Measurements from ENCODE around the gene KRTAP1-5.
"Not testable (repeated sequence)": the region's sequence is repeated elsewhere in the genome, so short reads cannot be mapped to it uniquely, and the experiment has no call there.

KRTAP1-5 gene

GRCh38 chr17:41049110-41049509, 22.1 kb upstream of the KRTAP1-5 start:
- Histone ChIP-seq H3K9me3 (ENCODE audit: control insufficient read depth in 5 of 5, low read length in 5 of 5) (no peaks in the 10 kb centered on the region), H3K4me1 (ENCODE audit: control insufficient read depth in 5 of 5, insufficient read depth in 5 of 5, low read length in 5 of 5) (no peaks in the 10 kb centered on the region), H3K4me3 (ENCODE audit: low read depth in 1 of 5, low read length in 5 of 5) (no peak overlapping the region), H3K27me3 (ENCODE audit: control insufficient read depth in 5 of 5, insufficient read depth in 4 of 5, low read length in 5 of 5) (peaks cover 0 to 10% (median 3%) of the 10 kb centered on the region in 5 donors), H3K27ac (ENCODE audit: low read depth, low read length) (no peak overlapping the region), H3K36me3 (ENCODE audit: control insufficient read depth in 5 of 5, insufficient read depth in 5 of 5, low read length in 5 of 5) (no peaks in the 10 kb centered on the region), H3K9ac (ENCODE audit: low read length in 5 of 5) (no peak overlapping the region)

GRCh38 chr17:41048441-41048840, 21.4 kb upstream of the KRTAP1-5 start:
- H3K27ac ChIP-seq (ENCODE audit: low read depth, low read length): no peak overlapping the region

GRCh38 chr17:41046735-41047465, 19.9 kb upstream of the KRTAP1-5 start, which contains the start of gene KRTAP2-1:
Gene KRTAP2-1 (minus strand): TSS chr17:41047316. CDS start chr17:41047267, 49 bp downstream.
- H3K36me3 ChIP-seq (ENCODE audit: control insufficient read depth in 5 of 5, insufficient read depth in 5 of 5, low read length in 5 of 5); H3K4me3 ChIP-seq (ENCODE audit: low read depth in 1 of 5, low read length in 5 of 5); H3K27me3 ChIP-seq (ENCODE audit: control insufficient read depth in 5 of 5, insufficient read depth in 4 of 5, low read length in 5 of 5); H3K27ac ChIP-seq (ENCODE audit: low read depth, low read length); H3K9ac ChIP-seq (ENCODE audit: low read length in 5 of 5); H3K4me1 ChIP-seq (ENCODE audit: control insufficient read depth in 5 of 5, insufficient read depth in 5 of 5, low read length in 5 of 5); H3K9me3 ChIP-seq (ENCODE audit: control insufficient read depth in 5 of 5, low read length in 5 of 5): not testable (repeated sequence)

More at GRCh38 chr17:41048441-41048840, 21.4 kb upstream of the KRTAP1-5 start:
- H3K27me3 ChIP-seq (ENCODE audit: control insufficient read depth in 5 of 5, insufficient read depth in 4 of 5, low read length in 5 of 5): peaks cover 0 to 10% (median 3%) of the 10 kb centered on the region in 5 donors
- H3K9ac ChIP-seq (ENCODE audit: low read length in 5 of 5): no peak overlapping the region
- no peak overlapping the region for H3K4me3 ChIP-seq (ENCODE audit: low read depth in 1 of 5, low read length in 5 of 5)
- no peaks in the 10 kb centered on the region for H3K4me1 ChIP-seq (ENCODE audit: control insufficient read depth in 5 of 5, insufficient read depth in 5 of 5, low read length in 5 of 5)
- peaks cover 0 to under 1% (median 0%) of the 10 kb centered on the region in 5 donors for H3K9me3 ChIP-seq (ENCODE audit: control insufficient read depth in 5 of 5, low read length in 5 of 5)
- no peaks in the 10 kb centered on the region for H3K36me3 ChIP-seq (ENCODE audit: control insufficient read depth in 5 of 5, insufficient read depth in 5 of 5, low read length in 5 of 5)

- Histone ChIP-seq H3K4me1 (ENCODE audit: control insufficient read depth in 5 of 5, insufficient read depth in 5 of 5, low read length in 5 of 5) (no peaks in the 10 kb centered on the region), H3K27me3 (ENCODE audit: control insufficient read depth in 5 of 5, insufficient read depth in 4 of 5, low read length in 5 of 5) (peaks cover 0 to 5% (median 0%) of the 10 kb centered on the region in 5 donors), H3K36me3 (ENCODE audit: control insufficient read depth in 5 of 5, insufficient read depth in 5 of 5, low read length in 5 of 5) (no peaks in the 10 kb centered on the region), H3K27ac (ENCODE audit: low read depth, low read length) (no peak overlapping the region), H3K9ac (ENCODE audit: low read length in 5 of 5) (no peak overlapping the region), H3K4me3 (ENCODE audit: low read depth in 1 of 5, low read length in 5 of 5) (no peak overlapping the region), H3K9me3 (ENCODE audit: control insufficient read depth in 5 of 5, low read length in 5 of 5) (peaks cover 0 to 2% (median 0%) of the 10 kb centered on the region in 5 donors)
Measured at GRCh38 chr17:41042953-41043352, 15.9 kb upstream of the KRTAP1-5 start.

- H3K4me1 ChIP-seq (ENCODE audit: control insufficient read depth in 5 of 5, insufficient read depth in 5 of 5, low read length in 5 of 5); H3K9me3 ChIP-seq (ENCODE audit: control insufficient read depth in 5 of 5, low read length in 5 of 5); H3K27ac ChIP-seq (ENCODE audit: low read depth, low read length); H3K4me3 ChIP-seq (ENCODE audit: low read depth in 1 of 5, low read length in 5 of 5); H3K36me3 ChIP-seq (ENCODE audit: control insufficient read depth in 5 of 5, insufficient read depth in 5 of 5, low read length in 5 of 5); H3K27me3 ChIP-seq (ENCODE audit: control insufficient read depth in 5 of 5, insufficient read depth in 4 of 5, low read length in 5 of 5); H3K9ac ChIP-seq (ENCODE audit: low read length in 5 of 5): not testable (repeated sequence)
Measured at GRCh38 chr17:41040783-41041571, 14.0 kb upstream of the KRTAP1-5 start, which contains the start of gene KRTAP1-1. Gene KRTAP1-1 (minus strand): TSS chr17:41041450. CDS start chr17:41041397, 53 bp downstream.

- Histone ChIP-seq H3K4me1 (ENCODE audit: control insufficient read depth in 5 of 5, insufficient read depth in 5 of 5, low read length in 5 of 5) (no peaks in the 10 kb centered on the region), H3K36me3 (ENCODE audit: control insufficient read depth in 5 of 5, insufficient read depth in 5 of 5, low read length in 5 of 5) (no peaks in the 10 kb centered on the region), H3K9ac (ENCODE audit: low read length in 5 of 5) (no peak overlapping the region), H3K27me3 (ENCODE audit: control insufficient read depth in 5 of 5, insufficient read depth in 4 of 5, low read length in 5 of 5) (peaks cover 0 to 3% (median 0%) of the 10 kb centered on the region in 5 donors), H3K27ac (ENCODE audit: low read depth, low read length) (no peak overlapping the region), H3K9me3 (ENCODE audit: control insufficient read depth in 5 of 5, low read length in 5 of 5) (no peaks in the 10 kb centered on the region), H3K4me3 (ENCODE audit: low read depth in 1 of 5, low read length in 5 of 5) (no peak overlapping the region)
Measured at GRCh38 chr17:41037853-41038350, 10.9 kb upstream of the KRTAP1-5 start.

GRCh38 chr17:41034346-41034935, 7.4 kb upstream of the KRTAP1-5 start, which contains the start of gene KRTAP1-3:
Gene KRTAP1-3 (minus strand): TSS chr17:41034874. CDS start chr17:41034821, 53 bp downstream.
- H3K36me3 ChIP-seq (ENCODE audit: control insufficient read depth in 5 of 5, insufficient read depth in 5 of 5, low read length in 5 of 5); H3K9ac ChIP-seq (ENCODE audit: low read length in 5 of 5); H3K4me3 ChIP-seq (ENCODE audit: low read depth in 1 of 5, low read length in 5 of 5); H3K9me3 ChIP-seq (ENCODE audit: control insufficient read depth in 5 of 5, low read length in 5 of 5); H3K27me3 ChIP-seq (ENCODE audit: control insufficient read depth in 5 of 5, insufficient read depth in 4 of 5, low read length in 5 of 5); H3K4me1 ChIP-seq (ENCODE audit: control insufficient read depth in 5 of 5, insufficient read depth in 5 of 5, low read length in 5 of 5); H3K27ac ChIP-seq (ENCODE audit: low read depth, low read length): not testable (repeated sequence)

- peaks cover 0 to 8% (median 0%) of the 10 kb centered on the region in 5 donors for H3K27me3 ChIP-seq (ENCODE audit: control insufficient read depth in 5 of 5, insufficient read depth in 4 of 5, low read length in 5 of 5)
- H3K4me3 ChIP-seq (ENCODE audit: low read depth in 1 of 5, low read length in 5 of 5): no peak within 1 kb of the TSS
- H3K9me3 ChIP-seq (ENCODE audit: control insufficient read depth in 5 of 5, low read length in 5 of 5): no peaks in the 10 kb centered on the region
- no peaks in the 10 kb centered on the region for H3K4me1 ChIP-seq (ENCODE audit: control insufficient read depth in 5 of 5, insufficient read depth in 5 of 5, low read length in 5 of 5)
- H3K9ac ChIP-seq (ENCODE audit: low read length in 5 of 5): no peak within 1 kb of the TSS
- no peaks in the 10 kb centered on the region for H3K36me3 ChIP-seq (ENCODE audit: control insufficient read depth in 5 of 5, insufficient read depth in 5 of 5, low read length in 5 of 5)
- H3K27ac ChIP-seq (ENCODE audit: low read depth, low read length): no peak within 1 kb of the TSS
Measured at GRCh38 chr17:41029633-41030245, 2.7 kb upstream of the KRTAP1-5 start, which contains the start of gene KRTAP1-4. Gene KRTAP1-4 (minus strand): TSS chr17:41030195. CDS start chr17:41030078, 117 bp downstream.

GRCh38 chr17:41024697-41025096, 2.3 kb downstream of the KRTAP1-5 start:
- Histone ChIP-seq H3K4me1 (ENCODE audit: control insufficient read depth in 5 of 5, insufficient read depth in 5 of 5, low read length in 5 of 5) (no peaks in the 10 kb centered on the region), H3K9ac (ENCODE audit: low read length in 5 of 5) (no peak overlapping the region), H3K4me3 (ENCODE audit: low read depth in 1 of 5, low read length in 5 of 5) (no peak overlapping the region), H3K36me3 (ENCODE audit: control insufficient read depth in 5 of 5, insufficient read depth in 5 of 5, low read length in 5 of 5) (no peaks in the 10 kb centered on the region), H3K9me3 (ENCODE audit: control insufficient read depth in 5 of 5, low read length in 5 of 5) (peaks cover 0 to 6% (median 0%) of the 10 kb centered on the region in 5 donors), H3K27ac (ENCODE audit: low read depth, low read length) (no peak overlapping the region), H3K27me3 (ENCODE audit: control insufficient read depth in 5 of 5, insufficient read depth in 4 of 5, low read length in 5 of 5) (peaks cover 0 to 5% (median 0%) of the 10 kb centered on the region in 5 donors)

Measured in subcutaneous abdominal adipose tissue (tissue), 5 donors.